GM18951 (cell line): ENCODE results near the gene TSHB.

Experiments used
- POLR2A ChIP-seq: IDR thresholded peaks from 4 replicates; pipeline ENCODE4 v1.6.1; 2011; ENCODE audit warnings: mild to moderate bottlenecking; ENCODE audit not compliant: insufficient read length, insufficient read depth; ENCODE audit errors: extremely low read depth
- in situ Hi-C: fragments of 300-500 bp; cut with MboI; formaldehyde crosslinking; loops from one replicate; pipeline ENCODE4 v1.12.0; 2022; ENCODE audit warnings: low sequenced_read_pairs, mixed read lengths, inconsistent platforms; ENCODE audit not compliant: unreplicated experiment

The TSHB gene

DNA sequence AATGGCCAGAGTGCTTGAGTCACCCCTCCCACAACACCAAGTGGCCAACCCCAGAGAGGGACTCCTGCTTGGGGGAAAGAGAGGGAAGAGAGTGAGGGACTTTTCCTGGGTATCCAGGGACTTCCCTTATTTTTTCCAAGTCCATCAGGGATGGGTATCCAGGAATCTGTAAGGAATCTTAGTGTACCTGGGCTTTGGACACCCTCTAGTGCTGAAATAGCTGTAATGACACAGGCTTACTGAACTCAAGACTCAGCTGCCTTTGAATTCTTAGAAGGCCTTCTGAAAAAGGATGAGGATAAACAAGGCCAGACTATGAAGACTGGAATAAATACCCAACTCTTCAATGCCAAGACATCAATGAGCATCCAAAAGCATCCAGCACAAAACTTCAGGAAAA is 12.0 kb downstream of the TSHB start:
- in situ Hi-C loops = no loop called here
- no peak for TF ChIP-seq POLR2A

DNA sequence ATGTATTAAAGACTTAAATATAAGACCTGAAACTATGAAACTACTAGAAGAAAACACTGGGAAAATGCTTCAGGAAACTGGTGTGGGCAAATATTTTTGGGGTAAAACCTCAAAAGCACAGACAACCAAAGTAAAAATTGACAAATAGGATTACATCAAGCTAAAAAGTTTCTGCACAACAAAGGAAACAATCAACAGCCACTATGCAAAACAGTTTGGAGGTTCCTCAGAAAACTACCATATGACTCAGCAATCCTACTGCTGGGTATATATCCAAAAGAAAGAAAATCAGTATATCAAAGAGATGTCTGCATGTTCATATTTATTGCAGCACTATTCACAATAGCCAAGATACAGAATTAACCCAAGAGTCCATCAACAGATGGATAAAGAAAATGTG is 17.1 kb downstream of the TSHB start:
- in situ Hi-C loops = no loop called here
- TF ChIP-seq POLR2A = no peak

DNA sequence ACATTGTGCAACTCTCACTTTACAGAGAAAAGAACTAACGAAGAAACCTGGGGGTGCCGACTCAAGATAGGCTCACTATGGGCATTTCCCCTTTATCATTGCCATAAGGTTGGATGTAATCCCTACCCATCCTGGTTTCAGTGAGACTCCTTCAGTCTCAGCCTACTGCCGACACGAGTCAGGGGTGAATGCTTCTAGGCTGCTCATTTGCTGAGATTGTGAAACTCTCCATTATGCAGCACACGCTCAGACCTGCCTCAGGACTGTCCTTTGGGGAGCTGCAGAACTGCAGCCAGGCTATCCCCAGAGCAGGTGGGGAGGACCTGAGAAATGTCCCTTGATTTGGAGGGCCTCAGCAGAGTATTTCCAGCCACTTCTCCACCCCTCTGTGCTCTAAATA is 22.2 kb downstream of the TSHB start:
- no peak for TF ChIP-seq POLR2A
- in situ Hi-C loops = no loop called here

DNA sequence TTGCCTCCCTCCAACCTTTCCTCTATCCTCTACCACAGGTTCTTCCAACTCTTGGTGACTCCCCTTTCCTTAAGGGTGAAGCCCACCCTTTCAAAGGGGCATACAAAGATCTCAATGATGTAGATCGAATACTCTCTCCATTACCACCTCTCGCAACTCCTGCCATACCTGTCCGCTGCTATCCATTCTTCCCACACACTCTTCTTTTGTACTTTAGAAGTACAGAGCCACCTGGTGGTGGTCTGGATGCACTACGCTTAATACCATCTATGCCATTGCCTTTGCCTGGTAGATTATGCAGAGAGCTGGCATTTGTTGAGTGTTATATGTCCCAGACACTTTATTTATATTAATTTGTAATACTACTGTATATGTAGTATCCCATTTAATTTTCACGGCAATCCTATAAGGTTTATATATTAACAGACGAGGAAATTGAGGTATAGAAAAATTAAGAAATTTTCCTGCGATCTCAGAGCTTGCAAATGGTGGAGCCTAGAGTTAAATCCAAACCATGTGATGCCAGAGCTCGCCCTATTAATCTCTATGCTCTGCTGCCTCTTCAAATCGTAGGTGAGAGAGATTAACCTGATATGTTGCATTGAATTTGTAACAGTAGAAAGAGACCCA is 22.9 kb downstream of the TSHB start:
- no peak for TF ChIP-seq POLR2A
- in situ Hi-C loops = no loop called here

DNA sequence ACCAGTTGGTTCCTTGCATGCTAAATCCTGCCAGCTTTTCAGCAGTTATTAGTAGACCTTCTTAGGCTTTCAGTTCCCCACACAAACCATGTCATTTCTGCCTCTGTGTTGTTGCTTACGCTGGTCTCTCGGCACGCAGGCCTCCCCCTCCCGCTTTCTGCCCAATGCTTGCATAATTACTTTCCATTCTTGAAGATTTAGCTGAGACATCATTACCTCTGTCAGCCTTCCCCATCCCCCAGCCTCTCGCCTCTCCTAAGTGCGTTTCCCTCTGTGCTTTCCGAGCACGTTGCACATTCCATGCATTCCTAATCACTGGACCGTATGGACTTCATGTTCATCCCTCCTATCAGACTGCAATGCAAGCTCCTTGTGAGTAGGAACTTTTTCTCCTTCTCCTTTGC is 26.8 kb downstream of the TSHB start:
- no peak for TF ChIP-seq POLR2A

DNA sequence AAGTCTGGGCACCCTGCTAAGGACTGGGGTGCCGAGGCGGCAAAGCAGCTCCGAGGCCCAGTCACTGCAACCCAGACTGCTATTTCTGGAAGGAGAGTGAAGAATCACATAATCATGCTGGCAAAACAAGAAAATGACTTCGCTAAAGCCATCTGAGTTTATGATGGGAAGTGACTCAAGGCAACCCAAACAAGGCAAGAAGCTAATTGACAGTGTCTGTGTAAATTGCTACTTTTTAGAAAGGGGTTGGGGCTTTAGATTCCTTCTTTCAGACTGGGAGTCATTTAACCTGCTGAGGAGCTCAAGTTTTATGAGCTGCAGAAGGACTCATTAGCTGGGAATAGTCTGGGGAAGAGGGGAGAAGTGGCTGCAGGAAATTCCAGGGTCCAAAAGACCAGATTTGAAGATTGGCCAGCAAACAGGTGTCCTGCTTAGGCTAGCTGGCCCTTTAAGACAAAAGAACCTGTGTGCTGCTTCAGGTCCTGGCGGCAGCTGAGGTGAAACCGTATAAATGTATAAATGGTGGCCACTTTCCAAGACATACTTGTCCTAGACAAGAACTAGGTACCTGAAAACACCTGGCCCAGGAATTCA is 28.1 kb downstream of the TSHB start:
- no peak for TF ChIP-seq POLR2A
- in situ Hi-C loops = no loop called here

More for the DNA sequence above, 26.8 kb downstream of the TSHB start:
- in situ Hi-C loops = no loop called here

DNA sequence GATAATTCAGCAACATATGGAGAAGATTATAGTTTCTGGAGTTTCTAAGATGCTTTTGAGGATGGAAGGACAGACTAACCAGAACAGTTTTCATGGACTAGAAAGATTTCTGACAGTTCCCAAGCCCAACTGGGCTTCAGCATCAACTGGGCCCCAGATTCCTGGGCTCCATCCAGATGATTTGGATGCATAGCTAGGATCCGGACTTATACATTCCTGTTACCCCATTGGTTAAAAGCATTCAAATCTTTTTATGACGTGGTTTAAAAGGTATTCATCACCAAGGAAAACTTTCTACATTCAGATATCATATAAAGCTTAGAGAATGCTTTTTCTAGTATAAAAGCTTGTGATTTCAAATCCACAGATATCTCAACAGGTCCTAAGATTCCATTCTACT is 29.7 kb downstream of the TSHB start:
- TF ChIP-seq POLR2A = no peak
- in situ Hi-C loops = no loop called here

DNA sequence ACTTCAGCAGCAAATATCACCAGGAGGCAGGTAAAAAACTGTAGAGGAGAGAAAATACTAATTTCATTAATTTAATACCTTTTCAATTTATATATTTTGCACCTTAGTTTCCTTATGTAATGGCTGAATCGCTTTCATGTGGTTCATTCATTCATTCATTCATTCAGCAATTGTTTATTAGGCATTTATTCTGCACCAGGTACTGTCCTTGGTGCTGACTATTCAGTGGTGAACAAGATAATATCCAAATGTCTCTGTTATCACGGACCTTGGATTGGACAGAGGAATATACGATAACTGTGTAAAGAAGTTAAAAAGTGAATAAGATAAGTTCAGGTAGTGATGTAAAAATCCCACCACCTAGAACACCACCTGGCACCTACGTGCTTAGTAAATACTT is 30.9 kb downstream of the TSHB start:
- TF ChIP-seq POLR2A = no peak
- in situ Hi-C loops = no loop called here

DNA sequence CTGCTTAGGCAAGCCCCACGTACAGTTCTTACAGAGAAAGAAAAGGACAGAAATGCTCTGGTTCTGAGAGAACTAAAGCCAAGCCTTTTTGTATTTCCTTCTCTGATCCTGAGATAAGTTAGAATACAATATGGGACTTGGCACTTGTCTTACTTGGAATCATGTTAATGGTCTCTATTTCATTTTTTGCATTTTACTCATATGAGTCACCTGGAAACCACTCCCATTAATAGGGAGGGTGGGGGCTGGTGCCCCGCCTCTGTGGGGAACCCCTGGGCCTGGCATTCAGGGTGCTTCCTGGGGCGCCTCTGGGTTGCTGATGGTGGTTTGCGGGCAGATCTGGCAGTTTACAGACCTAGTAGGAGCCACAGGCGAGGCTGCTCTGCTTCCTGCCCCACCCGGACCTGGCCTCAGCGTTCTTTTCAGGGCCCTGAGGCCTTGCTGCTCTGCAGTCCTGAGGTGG is 32.9 kb downstream of the TSHB start:
- in situ Hi-C loops = no loop called here

DNA sequence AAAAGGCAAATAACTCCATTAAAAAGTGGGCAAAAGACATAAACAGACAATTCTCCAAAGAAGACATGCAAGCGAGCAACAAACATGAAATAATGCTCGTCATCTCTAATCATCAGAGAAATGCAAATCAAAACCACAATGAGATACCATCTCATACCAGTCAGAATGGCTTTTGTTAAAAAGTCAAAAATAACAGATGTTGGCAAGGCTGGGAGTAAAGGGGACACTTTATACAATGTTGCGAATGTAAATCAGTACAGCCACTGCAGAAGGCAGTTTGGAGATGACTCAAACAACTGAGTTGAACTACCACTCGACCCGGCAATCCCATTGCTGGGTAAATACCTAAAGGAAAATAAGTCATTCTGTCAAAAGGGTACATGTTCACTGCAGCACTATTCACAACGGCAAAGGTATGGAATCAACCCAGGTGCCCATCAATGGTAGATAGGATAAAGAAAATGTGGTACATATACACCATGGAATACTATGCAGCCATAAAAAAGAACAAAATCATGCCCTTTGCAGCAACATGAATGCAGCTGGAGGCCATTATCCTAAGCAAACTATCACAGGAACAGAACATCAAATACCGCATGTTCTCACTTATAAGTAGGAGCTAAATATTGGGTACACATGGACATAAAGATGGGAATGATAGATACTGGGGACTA is 33.7 kb downstream of the TSHB start:
- no peak for TF ChIP-seq POLR2A
- in situ Hi-C loops = no loop called here

More for the DNA sequence above, 32.9 kb downstream of the TSHB start:
- no peak for TF ChIP-seq POLR2A

DNA sequence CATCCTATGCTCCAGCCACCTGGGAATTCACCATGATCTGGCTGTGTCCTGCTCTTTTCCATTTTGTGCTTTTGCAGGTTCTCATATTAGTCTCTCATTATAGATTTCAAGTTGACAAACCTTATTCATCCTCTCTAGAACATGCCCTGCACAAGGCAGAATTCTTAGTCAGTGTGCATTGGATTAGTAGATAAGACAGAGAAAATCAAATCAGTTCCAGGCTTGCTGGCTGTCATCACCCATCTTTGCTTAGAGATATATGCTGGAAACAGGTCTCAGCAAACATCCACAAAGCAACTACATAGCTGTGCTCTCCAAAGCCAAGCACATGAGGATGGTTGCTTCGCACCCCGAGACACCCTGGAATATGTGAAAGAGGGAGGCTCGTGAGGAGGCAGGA is 34.8 kb downstream of the TSHB start:
- TF ChIP-seq POLR2A = no peak
- in situ Hi-C loops = no loop called here

DNA sequence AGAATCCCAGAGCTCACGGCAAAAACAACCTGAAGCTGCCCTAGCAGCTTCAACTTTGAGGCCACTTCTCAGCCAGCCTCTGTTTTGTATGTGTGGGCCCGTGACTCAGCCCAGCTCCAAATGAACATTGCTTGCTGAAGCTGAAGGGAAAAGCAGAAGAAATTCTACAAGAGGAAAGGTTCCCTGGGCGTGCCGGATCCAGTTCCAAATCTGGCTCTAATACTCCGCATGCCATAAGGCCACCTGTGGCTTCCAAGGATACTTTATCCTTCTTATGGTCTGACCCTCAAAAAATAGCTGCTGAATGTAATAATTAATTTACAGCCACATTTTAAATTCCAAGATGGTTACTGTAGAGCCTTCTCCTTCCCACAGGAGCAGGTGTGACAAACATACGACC is 35.4 kb downstream of the TSHB start:
- TF ChIP-seq POLR2A = no peak
- in situ Hi-C loops = no loop called here

DNA sequence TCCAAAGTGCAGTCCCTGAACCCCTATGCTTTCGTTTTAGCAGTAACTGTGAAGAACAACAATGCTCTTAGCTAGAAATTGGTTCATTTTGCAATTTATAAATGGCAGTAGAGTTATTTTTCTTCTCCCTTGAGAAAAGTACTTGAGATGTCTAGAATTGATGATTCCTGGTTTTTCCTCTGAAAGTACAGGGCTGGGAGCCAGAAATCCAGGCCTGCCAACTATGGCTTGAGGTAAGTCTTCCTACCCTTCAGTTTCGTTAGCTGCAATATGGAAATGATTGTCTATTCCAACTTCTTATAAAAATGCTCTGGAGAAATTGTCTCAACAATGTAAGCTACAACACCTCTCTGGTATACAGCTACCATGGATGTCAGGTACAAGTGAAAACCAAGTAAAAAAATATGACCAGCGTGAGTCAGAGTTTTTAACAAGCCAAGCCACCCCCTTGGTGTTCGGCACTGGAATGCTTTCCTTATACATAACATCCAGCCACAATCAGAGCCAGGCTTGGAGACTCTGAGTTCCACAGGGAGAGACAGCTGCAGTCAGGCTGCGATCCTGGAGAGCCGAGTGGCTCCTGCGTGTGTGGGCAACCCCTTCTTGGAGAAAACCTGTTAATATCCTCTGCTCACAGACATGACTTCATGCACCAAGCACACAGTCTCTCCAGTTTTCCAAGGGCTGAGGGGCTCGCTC is 37.7 kb downstream of the TSHB start:
- in situ Hi-C loops = no loop called here
- no peak for TF ChIP-seq POLR2A

DNA sequence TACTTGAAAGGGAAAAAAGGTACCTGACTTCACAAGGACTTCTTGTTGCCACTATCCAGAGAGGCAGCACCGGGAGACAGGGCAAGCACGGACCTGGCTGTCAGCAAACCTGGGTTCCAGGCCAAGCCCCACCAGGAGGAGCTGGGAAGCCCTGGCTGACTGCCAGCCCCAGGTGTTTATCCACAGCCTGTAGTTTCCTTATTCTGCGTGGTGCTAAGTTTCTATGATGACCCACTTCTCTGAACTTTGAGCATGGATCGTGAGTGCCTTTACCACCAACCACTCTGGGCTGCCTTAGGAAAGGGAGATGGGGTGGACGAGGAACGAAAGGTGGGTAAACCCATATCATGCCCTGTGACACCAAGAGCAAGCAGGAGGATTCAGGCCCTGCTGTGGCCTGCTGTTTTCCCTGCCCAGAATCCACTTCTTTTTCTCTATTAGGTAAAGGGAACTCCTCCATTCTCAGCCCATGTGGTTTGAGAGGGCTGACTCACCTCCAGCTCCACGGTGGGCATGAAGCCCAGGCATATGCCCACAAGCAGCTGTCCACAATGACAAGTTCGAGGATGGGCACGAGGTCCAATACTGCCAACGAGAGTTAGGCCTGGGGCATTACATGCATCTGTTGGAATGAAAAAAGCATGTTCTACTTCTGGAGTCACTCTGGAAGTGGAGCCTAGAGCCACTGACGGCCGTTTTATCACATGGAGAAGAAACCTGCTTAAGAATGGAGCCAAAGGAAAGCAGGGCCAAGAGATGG is 39.4 kb downstream of the TSHB start:
- in situ Hi-C loops = no loop called here
- no peak for TF ChIP-seq POLR2A
